SK-N-MC (cell line): ENCODE data around the gene RTN4RL1.

Source experiments
- DNase-seq: peaks from one replicate; pipeline ENCODE4 v3.0.0-alpha.2; 2011; ENCODE audit warnings: low read depth, low spot score
- H3K27ac ChIP-seq: fragments of 200-600 bp; sonication (generic); 2 replicates; pipeline ENCODE4 v1.5.1; 2016; ENCODE audit warnings: mixed run types
- H3K36me3 ChIP-seq: fragments of 200-600 bp; sonication (generic); 2 replicates; pipeline ENCODE4 v1.6.1; 2017; ENCODE audit warnings: antibody characterized with exemption, low read length, mixed read lengths; ENCODE audit not compliant: insufficient read depth
- H3K4me3 ChIP-seq: fragments of 200-600 bp; sonication (generic); 2 replicates; pipeline ENCODE4 v1.5.1; 2016
- H3K9ac ChIP-seq: fragments of 200-600 bp; sonication (generic); 2 replicates; pipeline ENCODE4 v1.8.0; 2017; ENCODE audit warnings: mixed run types, mixed read lengths; ENCODE audit not compliant: insufficient read length
- H3K9me3 ChIP-seq: fragments of 200-600 bp; sonication (generic); 2 replicates; pipeline ENCODE4 v1.6.1; 2017; ENCODE audit warnings: low read depth, mild to moderate bottlenecking, antibody characterized with exemption, low read length, moderate library complexity, mixed read lengths
- EZH2 ChIP-seq: fragments of 200-600 bp; sonication (generic); IDR thresholded peaks from one replicate; pipeline ENCODE4 v1.6.1; 2017; ENCODE audit warnings: antibody characterized with exemption
- FOXP2 ChIP-seq: optimal IDR thresholded peaks from 2 replicates; pipeline ENCODE3; 2011; ENCODE audit warnings: mild to moderate bottlenecking, moderate library complexity; ENCODE audit not compliant: insufficient read depth; ENCODE audit errors: extremely low read length, control extremely low read depth
- POLR2AphosphoS5 ChIP-seq: IDR thresholded peaks from 2 replicates; pipeline ENCODE4 v1.6.1; 2012; ENCODE audit warnings: mild to moderate bottlenecking, low read depth, low read length, borderline replicate concordance

RTN4RL1 gene

GRCh38 chr17:1980665-1981250 lies 44.4 kb downstream of the RTN4RL1 start:
- no peak overlapping the region for H3K9ac ChIP-seq
- no peak overlapping the region for H3K4me3 ChIP-seq
- DNase-seq, result no peak
- H3K9me3 ChIP-seq, result no peaks in the 10 kb centered on the region
- H3K27ac ChIP-seq, result no peak overlapping the region
- no peak for TF ChIP-seq FOXP2
- H3K36me3 ChIP-seq, result no peaks in the 10 kb centered on the region

- DNase-seq, result no peak
- H3K4me3 ChIP-seq, result no peak overlapping the region
- TF ChIP-seq EZH2, result no peak
- TF ChIP-seq FOXP2, result no peak
- no peak for TF ChIP-seq POLR2AphosphoS5
- H3K27ac ChIP-seq, result 0 out of 2 replicates have a peak overlapping the region, but pooled peaks have one; percentile 31
- H3K36me3 ChIP-seq, result no peaks in the 10 kb centered on the region
- no peak overlapping the region for H3K9ac ChIP-seq
- no peaks in the 10 kb centered on the region for H3K9me3 ChIP-seq
These were observed 45.8 kb downstream of the RTN4RL1 start for GRCh38 chr17:1979182-1979985.

DNA sequence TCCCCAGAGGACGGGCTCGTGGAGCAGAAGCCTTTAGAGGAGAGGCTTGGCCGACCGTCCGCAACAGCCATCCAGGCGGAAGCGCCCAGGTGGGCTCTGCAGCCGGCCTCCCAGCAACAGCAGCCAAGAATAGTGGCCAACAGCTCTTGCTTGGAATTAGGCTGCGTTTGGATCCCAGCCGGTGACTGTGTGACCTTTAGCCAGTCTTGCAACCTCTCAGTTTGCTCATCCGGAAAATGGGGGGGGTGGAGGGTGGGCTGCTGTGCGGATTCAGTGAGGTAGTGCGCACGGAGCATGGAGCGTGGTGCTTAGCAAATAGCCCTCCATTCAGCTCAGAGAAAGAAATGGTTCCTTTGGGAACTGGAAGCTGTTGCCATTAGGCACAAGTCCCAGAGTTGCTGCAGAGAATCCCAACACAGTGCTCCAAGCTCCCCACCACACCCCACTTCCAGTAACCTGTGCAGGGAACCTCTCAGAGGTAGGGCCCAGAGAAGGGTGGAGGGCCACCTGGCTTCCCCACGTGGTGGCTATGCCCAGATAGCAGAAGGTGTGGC lies 46.7 kb downstream of the RTN4RL1 start:
- Histone ChIP-seq H3K27ac (no peak overlapping the region), H3K9me3 (no peaks in the 10 kb centered on the region), H3K36me3 (no peaks in the 10 kb centered on the region), H3K9ac (no peak overlapping the region), H3K4me3 (no peak overlapping the region)
- no peak for DNase-seq
- TF ChIP-seq POLR2AphosphoS5 (no peak), EZH2 (no peak), FOXP2 (no peak)

DNA sequence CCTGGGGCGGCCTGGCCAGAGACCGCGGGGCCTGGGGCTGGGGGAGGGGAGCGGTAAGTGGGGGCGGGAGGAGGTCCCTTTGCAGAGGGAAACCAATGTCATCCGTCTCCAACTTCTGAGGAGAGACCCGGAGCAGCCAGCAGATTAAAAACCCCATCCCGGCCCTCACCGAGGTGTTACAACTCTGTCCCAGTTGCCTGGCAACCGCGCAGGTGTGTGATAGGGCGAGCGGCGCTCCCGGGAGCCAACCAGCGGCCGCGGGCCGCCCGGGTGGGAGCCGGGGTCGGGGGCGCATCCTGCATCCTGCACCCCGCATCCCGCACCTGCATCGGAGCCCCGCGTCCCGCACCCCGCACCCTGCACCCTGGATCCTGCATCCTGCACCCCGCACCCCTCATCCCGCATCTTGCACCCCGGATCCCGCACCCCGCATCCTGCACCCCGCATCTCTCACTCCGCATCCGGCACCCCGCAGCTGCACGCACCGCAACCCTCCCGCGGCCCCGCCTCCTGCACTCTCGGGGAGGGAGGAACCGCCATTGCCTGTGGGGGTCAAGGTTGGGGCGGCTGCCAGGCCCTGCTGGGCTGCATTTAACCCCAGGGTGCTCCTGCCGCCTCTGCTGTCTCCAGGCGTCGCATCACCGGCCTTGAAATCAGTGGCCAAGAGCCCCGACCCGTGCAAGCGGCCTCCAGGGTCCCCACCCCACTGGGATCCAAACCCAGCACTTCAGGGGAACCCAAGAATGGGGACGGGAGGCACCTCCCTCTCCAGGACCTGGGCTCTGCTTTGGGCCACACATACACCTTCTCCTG lies 47.3 kb downstream of the RTN4RL1 start:
- H3K9ac ChIP-seq, result no peak overlapping the region
- H3K27ac ChIP-seq, result no peak overlapping the region
- TF ChIP-seq FOXP2, result no peak
- TF ChIP-seq POLR2AphosphoS5, result no peak
- no peak for TF ChIP-seq EZH2
- no peaks in the 10 kb centered on the region for H3K9me3 ChIP-seq
- H3K36me3 ChIP-seq, result no peaks in the 10 kb centered on the region
- H3K4me3 ChIP-seq, result no peak overlapping the region
- no peak for DNase-seq

- Histone ChIP-seq H3K27ac (no peak overlapping the region), H3K4me3 (no peak overlapping the region), H3K36me3 (no peaks in the 10 kb centered on the region), H3K9ac (no peak overlapping the region), H3K9me3 (no peaks in the 10 kb centered on the region)
- TF ChIP-seq EZH2 (no peak), FOXP2 (no peak), POLR2AphosphoS5 (no peak)
- no peak for DNase-seq
These were observed 48.5 kb downstream of the RTN4RL1 start for GRCh38 chr17:1976683-1977064.

GRCh38 chr17:1976000-1976682 lies 49.0 kb downstream of the RTN4RL1 start:
- H3K36me3 ChIP-seq, result no peaks in the 10 kb centered on the region
- TF ChIP-seq FOXP2 (no peak), POLR2AphosphoS5 (no peak), EZH2 (no peak)
- H3K4me3 ChIP-seq, result no peak overlapping the region
- no peak for DNase-seq
- H3K9ac ChIP-seq, result no peak overlapping the region
- no peak overlapping the region for H3K27ac ChIP-seq
- no peaks in the 10 kb centered on the region for H3K9me3 ChIP-seq

- no peak overlapping the region for H3K4me3 ChIP-seq
- TF ChIP-seq FOXP2, result no peak
- no peak for TF ChIP-seq EZH2
- TF ChIP-seq POLR2AphosphoS5, result no peak
- DNase-seq, result no peak
- H3K9me3 ChIP-seq, result no peaks in the 10 kb centered on the region
- no peak overlapping the region for H3K27ac ChIP-seq
- H3K36me3 ChIP-seq, result no peaks in the 10 kb centered on the region
- no peak overlapping the region for H3K9ac ChIP-seq
These were observed 49.6 kb downstream of the RTN4RL1 start for GRCh38 chr17:1975573-1975972.
